Stimulated activated CD4-positive, alpha-beta T cell treated with anti-CD3 and anti-CD28 coated beads, Interleukin-12 subunit alpha, Interleukin-12 subunit beta, amount 100 ng/mL, for 48 hours (primary cell): ENCODE measurements around the gene CKLF.
"Not testable (repeated sequence)": the region's sequence is repeated elsewhere in the genome, so short reads cannot be mapped to it uniquely, and the experiment has no call there.

ENCODE experiments used
- DNase-seq, 3 donors: peaks; one replicate each; pipeline ENCODE4 v3.0.0-alpha.2; 2020; ENCODE audit warnings: low read depth in 2 of 3, low spot score in 1 of 3

CKLF gene

GRCh38 chr16:66542396-66542795 lies 10.0 kb upstream of the CKLF start:
- no peak for DNase-seq

- no peak for DNase-seq
These were observed 8.8 kb upstream of the CKLF start for GRCh38 chr16:66543541-66543940.

GRCh38 chr16:66544016-66544757 lies 8.2 kb upstream of the CKLF start:
- no peak for DNase-seq

- DNase-seq, result no peak
These were observed 5.0 kb upstream of the CKLF start for GRCh38 chr16:66547101-66547989.

GRCh38 chr16:66548068-66548467 lies 4.3 kb upstream of the CKLF start:
- DNase-seq, result no peak

GRCh38 chr16:66548868-66549267 lies 3.5 kb upstream of the CKLF start:
- no peak for DNase-seq

- DNase-seq, result peak; percentile 33 to 53 (median 39)
These were observed 2.9 kb upstream of the CKLF start, which contains the start of gene TK2 for GRCh38 chr16:66549284-66550131. TK2 (minus strand) TSS chr16:66550122; CDS start chr16:66550061, 61 bp downstream.

GRCh38 chr16:66551348-66551759 lies 1.0 kb upstream of the CKLF start:
- DNase-seq, result peak; percentile 30 to 47 (median 42)

GRCh38 chr16:66551788-66552285 lies 539 bp upstream of the CKLF start:
- DNase-seq, result no peak

GRCh38 chr16:66553223-66553622 lies 847 bp downstream of the CKLF start:
- DNase-seq, result no peak

GRCh38 chr16:66554021-66554420 lies 1.6 kb downstream of the CKLF start:
- no peak for DNase-seq

- DNase-seq, result no peak
These were observed 2.1 kb downstream of the CKLF start for GRCh38 chr16:66554495-66554894.

GRCh38 chr16:66560107-66560506 lies 7.7 kb downstream of the CKLF start:
- no peak for DNase-seq

GRCh38 chr16:66561381-66562080 lies 9.2 kb downstream of the CKLF start:
- DNase-seq, result no peak

GRCh38 chr16:66562409-66562808 lies 10.0 kb downstream of the CKLF start:
- no peak for DNase-seq

GRCh38 chr16:66562986-66563385 lies 10.6 kb downstream of the CKLF start:
- no peak for DNase-seq

- no peak for DNase-seq
These were observed 11.4 kb downstream of the CKLF start for GRCh38 chr16:66563574-66564334.

GRCh38 chr16:66566051-66566901 lies 13.9 kb downstream of the CKLF start, which contains the start of gene CMTM1:
CMTM1 (plus strand) TSS chr16:66566439; CDS start chr16:66566514, 75 bp downstream.
- DNase-seq, result no peak

GRCh38 chr16:66567270-66567669 lies 14.9 kb downstream of the CKLF start:
- DNase-seq, result not testable (repeated sequence)
